Superior temporal gyrus (tissue), 1 donor: Measurements from ENCODE around the gene LAMTOR3.

Experiments used
- DNase-seq: peaks from one replicate; pipeline ENCODE4 v3.0.0-alpha.2; 2016; ENCODE audit errors: extremely low spot score

LAMTOR3 gene

DNA sequence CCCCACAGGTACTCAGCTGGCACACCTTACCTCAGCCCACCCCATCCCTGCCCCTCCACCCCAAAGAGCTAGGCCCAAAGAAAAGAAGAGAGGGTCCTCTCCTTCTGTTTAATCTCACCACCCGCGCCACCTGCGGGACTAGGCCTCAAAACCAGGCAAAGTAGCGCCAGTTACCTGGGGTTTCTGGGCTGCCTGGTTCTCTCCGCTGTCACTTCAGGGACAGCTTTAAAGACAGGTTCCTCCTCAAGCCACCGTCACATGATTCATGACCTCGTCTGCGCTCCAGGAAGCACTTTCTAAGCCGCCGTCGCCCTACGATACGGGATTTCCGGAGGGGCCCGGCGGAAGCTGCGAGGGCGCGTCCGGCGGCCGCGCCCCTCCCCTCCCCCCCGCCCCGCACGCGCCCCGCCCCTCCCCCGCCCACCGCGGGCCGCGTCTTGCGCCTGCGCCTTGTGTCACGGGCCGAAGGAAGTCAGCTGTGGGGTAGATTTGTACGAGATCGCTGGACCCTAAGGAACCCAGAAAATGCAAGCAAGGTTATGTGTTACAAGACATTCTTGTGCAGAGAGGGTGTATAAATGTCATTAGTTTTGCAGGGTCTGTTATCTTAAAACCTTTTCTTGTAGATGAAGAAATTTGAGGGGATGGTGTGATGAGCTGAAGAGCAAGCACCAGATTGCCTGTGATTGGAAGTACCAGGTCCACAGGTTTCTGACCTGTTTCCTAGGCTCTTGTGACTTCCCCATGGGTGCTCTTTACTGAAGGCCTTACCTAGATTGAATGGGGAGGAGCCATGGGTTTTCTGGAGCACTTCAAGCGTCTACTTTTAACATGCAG, at the start of gene LAMTOR3:
TSS of gene LAMTOR3 (minus strand) at position 267 of the 837 bp plus-strand sequence. CDS start 464 bp downstream, outside the sequence.
- peak; percentile 95 for DNase-seq

GRCh38 chr4:99938243-99938753, 44.1 kb upstream of the LAMTOR3 start:
- DNase-seq, result no peak

GRCh38 chr4:99934891-99935290, 40.7 kb upstream of the LAMTOR3 start:
- no peak for DNase-seq

- DNase-seq, result no peak
Measured at GRCh38 chr4:99927566-99927965, 33.3 kb upstream of the LAMTOR3 start.

DNA sequence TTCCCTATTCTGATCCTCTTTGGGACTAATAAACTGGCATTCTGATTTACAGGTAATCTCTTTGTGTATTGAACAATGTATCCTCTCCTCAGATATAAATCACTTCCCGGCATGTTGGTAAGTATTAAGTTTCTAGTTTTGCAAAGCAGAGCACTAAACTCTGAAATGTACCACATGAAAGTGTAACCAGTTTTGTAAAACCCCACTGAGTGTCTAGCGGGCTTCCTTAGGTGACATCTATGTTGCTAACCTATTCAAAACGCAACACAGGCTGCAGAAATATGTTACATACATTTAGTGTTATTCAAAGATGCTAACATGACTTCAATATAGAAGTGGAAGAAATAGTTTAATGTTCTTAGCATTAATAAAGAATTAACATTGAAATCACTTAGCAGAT, 26.9 kb upstream of the LAMTOR3 start:
- DNase-seq, result no peak

DNA sequence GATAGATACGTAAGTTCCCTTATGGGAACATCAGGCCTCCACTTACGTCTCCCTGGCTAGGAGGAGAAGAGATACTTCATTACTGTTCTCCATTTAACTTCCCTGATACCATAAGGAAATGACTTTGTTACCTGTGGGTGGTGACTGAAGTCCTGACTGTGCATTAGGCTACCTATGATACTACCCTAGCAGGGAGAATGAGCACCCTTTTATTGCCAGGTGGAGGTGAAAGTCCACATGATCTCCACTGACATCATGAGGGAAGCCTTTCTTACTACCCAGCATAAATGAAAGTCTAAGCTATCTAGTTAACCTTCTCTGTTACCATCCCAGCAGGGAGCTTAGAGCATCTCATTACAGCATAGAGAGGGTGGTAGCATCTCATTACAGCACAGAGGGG, 24.4 kb upstream of the LAMTOR3 start:
- no peak for DNase-seq

GRCh38 chr4:99917575-99917974, 23.3 kb upstream of the LAMTOR3 start:
- DNase-seq, result no peak

- no peak for DNase-seq
Measured at GRCh38 chr4:99915449-99915848, 21.2 kb upstream of the LAMTOR3 start.

DNA sequence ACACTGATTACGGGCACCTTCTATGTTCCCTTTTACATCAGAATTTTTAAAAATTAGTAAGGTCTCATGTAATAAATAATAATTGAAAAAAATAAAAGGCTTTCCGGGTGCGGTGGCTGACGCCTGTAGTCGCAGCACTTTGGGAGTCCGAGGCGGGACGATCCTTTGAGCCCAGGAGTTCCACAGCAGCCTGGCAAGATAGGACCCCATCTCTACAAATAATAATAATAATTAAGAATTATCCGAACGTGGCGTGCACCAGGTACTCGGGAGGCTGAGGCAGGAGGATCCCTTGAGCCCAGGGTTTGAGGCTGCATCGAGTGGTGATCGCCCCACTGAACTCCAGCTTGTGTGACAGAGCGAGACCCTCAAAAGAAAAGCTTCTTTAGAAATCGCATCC, 771 bp upstream of the LAMTOR3 start:
- no peak for DNase-seq

GRCh38 chr4:99893839-99894160, 427 bp downstream of the LAMTOR3 start:
- no peak for DNase-seq

- no peak for DNase-seq
Measured at GRCh38 chr4:99893029-99893428, 1.2 kb downstream of the LAMTOR3 start.

GRCh38 chr4:99891351-99891750, 2.9 kb downstream of the LAMTOR3 start:
- no peak for DNase-seq

DNA sequence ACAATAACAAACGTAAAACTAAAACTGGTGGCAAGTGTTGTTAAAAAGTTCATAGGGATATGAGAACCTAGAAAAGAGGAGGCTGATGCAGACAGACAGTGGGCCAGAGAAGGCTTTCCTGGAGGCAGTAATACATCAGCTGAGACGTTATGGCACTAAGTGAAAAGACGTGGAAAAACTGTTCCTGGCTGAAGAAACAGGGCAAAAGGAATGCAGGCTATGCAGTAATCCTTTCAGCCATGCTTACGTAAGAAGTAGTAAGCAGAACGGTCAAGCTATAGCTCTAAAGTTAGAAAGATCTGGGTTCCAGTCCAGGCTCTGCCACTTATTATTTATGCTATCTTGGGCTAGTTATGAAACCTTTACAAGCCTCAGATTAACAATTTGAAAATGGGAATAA, 6.4 kb downstream of the LAMTOR3 start:
- no peak for DNase-seq

DNA sequence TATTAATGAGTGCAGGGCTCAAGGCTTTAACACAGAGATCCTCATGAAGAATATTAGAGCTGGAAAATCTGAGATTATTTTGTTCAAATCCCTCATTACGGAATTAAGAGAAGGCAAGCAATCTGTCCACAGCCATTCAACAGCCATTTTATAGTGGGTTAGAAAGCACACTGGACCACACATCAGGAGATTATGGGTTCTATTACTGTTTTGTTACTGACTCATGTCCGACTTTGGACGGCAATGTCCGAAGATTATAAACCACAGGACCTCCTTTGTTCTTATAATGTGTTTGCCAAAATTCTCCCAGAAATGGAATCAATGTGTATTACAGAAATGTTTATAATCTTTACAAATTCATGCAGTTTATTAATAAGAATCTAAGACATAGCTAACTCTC, 8.1 kb downstream of the LAMTOR3 start:
- no peak for DNase-seq

DNA sequence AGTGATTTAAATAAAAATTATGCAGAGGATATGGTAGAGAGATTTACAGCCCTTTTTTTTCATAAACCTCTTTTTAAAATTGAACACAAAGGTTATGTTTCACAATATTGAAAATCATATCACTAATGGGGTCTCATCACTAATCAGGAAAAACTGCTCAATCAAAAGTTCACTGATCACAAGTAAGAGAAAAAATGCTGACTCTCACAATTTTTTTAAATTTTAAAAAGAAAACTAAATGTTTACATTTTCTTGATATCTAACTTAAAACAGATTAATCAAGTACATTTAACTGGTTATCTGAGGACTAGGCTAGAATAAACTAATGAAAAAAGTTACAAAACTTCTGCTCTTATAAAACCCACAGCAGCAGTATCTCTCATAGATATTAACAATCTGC, 8.5 kb downstream of the LAMTOR3 start:
- DNase-seq, result no peak

DNA sequence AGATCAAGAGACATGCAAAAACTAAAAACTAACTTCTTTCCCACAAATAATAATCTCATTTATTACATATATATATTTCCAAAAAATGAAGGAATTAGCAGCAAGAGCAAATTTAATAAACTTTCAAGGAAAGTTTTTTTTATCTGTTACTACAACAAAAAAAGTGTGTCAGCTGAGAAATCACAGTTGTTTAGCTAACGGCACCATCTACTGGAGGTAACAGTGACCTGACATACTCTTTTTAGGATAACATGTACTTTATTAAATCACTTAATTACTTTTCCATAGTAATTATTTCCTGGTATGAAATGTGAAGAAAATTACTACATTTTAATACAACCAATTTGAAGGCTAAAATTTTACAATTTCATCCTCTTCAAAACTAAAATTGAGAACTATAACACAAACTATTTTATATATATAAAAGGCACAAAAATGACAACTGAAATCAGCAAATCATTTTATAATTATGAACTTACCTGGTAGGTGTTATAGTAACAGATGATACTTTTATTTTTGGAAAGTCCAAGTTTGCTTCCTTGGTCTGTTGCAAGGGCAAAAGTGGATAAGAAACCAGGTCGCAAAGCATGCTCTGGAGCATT, 9.1 kb downstream of the LAMTOR3 start:
- peak; percentile 54 for DNase-seq

- DNase-seq, result no peak
Measured at GRCh38 chr4:99879458-99879857, 14.8 kb downstream of the LAMTOR3 start.

DNA sequence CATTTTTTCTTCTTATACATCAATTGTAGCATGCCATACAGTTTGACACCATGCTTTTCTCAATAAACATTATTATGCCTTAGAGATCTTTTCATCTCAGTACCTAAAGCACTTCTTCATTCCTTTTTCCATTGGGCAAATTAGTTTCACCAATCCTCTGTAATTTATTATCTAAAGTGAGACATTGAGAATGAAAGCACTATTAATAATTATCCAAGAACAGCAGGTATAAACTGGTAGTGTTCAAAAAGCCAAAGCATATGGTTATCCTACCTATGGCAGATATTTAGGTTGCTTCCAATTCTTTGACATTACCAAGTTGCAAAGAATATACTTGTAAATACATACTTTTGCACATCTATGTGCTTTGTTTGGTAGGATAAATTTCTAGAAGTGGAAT, 15.6 kb downstream of the LAMTOR3 start:
- DNase-seq, result no peak

DNA sequence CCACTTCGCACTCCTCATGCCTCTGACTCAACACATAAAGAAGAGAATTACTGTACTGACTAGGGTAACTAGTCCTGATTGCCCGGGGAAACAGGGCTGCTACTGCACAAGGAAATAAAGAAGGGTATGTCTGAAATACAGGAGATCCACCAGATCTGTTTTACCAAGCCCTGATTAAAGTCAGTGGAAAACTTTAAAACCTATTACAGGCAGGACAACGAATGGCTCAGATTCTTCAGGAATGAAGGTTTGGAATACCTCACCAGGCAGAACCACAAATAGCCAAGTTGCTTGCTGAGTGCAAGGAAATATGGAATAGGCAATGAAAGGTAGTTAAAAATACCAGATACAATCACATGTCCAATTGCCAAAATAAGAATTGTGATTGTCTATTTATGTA, 17.3 kb downstream of the LAMTOR3 start:
- DNase-seq, result no peak

GRCh38 chr4:99875071-99875470, 19.2 kb downstream of the LAMTOR3 start:
- DNase-seq, result no peak

GRCh38 chr4:99872570-99872969, 21.7 kb downstream of the LAMTOR3 start:
- DNase-seq, result no peak

DNA sequence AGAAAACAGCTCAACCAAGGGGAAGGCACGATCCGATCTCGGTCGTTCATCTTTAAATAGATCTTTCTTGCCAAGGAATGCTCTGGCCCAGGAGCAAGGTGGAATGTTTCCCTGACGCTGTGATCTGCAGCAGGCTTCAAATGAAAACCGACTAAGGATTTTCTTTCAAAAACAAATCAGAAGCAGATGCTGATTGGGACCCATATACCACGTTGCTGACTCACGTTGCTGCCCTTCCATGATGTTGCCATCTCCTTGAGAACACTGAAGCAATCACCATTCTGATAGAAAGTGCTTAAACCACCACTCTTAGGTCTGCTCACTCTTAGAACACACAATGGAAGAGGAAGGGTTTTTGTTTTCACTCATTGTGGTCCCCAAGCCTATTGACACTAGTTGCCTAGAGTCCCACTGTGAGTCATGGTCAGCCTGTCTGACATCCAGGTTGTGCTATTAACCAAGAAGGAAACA, 26.1 kb downstream of the LAMTOR3 start:
- no peak for DNase-seq

GRCh38 chr4:99863804-99864203, 30.4 kb downstream of the LAMTOR3 start:
- no peak for DNase-seq
